Spleen (tissue), 11 donors: ENCODE data around the gene SAFB2. TPM values are rescaled to one million over a fixed set of nuclear protein-coding genes. Genes with fewer than 3 reads are reported as not detected.

ENCODE experiments used
- DNase-seq: peaks from one replicate; pipeline ENCODE4 v3.0.0-alpha.2; 2020
- H3K27ac ChIP-seq, 8 donors: fragments of 200-600 bp; sonication (generic) in 7 of 8; 1 replicate in 4 of 8; 2 replicates in 4 of 8; pipeline versions ENCODE4 v1.5.0 to v1.8.0; 2016 to 2021; ENCODE audit warnings: inconsistent platforms in 4 of 8, mild to moderate bottlenecking in 4 of 8, moderate library complexity in 1 of 8
- H3K27me3 ChIP-seq, 7 donors: fragments of 200-600 bp; sonication (generic) in 6 of 7; replicated peaks in 1 of 7; 1 replicate in 4 of 7; 2 replicates in 3 of 7; pipeline versions ENCODE4 v1.5.0 to v1.8.0; 2016 to 2021; ENCODE audit warnings: inconsistent platforms in 3 of 7, mild to moderate bottlenecking in 1 of 7
- H3K36me3 ChIP-seq, 6 donors: fragments of 200-600 bp; sonication (generic) in 5 of 6; 1 replicate in 4 of 6; 2 replicates in 2 of 6; pipeline versions ENCODE4 v1.5.0 to v1.8.0; 2016 to 2021; ENCODE audit warnings: inconsistent platforms in 2 of 6
- H3K4me1 ChIP-seq, 6 donors: fragments of 200-600 bp; sonication (generic) in 5 of 6; 1 replicate in 3 of 6; 2 replicates in 3 of 6; pipeline versions ENCODE4 v1.5.0 to v1.8.0; 2016 to 2021; ENCODE audit warnings: inconsistent platforms in 3 of 6
- H3K4me3 ChIP-seq, 8 donors: fragments of 200-600 bp; sonication (generic) in 7 of 8; 1 replicate in 4 of 8; 2 replicates in 4 of 8; pipeline versions ENCODE4 v1.5.0 to v1.8.0; 2016 to 2021; ENCODE audit warnings: inconsistent platforms in 4 of 8, mild to moderate bottlenecking in 4 of 8, moderate library complexity in 2 of 8
- H3K9me3 ChIP-seq, 8 donors: fragments of 200-600 bp; sonication (generic) in 7 of 8; 1 replicate in 4 of 8; 2 replicates in 4 of 8; pipeline versions ENCODE4 v1.5.0 to v1.8.0; 2016 to 2021; ENCODE audit warnings: inconsistent platforms in 4 of 8
- CTCF ChIP-seq, 11 experiments: fragments of 200-600 bp in 7 of 11; fragments of 450-650 bp in 4 of 11; sonication (generic) in 4 of 11; IDR thresholded peaks in 8 of 11; conservative IDR thresholded peaks in 3 of 11; 1 replicate in 7 of 11; 2 replicates in 4 of 11; pipeline versions ENCODE4 v1.4.0 to v1.8.0; 2016 to 2021; ENCODE audit warnings: antibody characterized with exemption in 11 of 11, inconsistent platforms in 4 of 11, mild to moderate bottlenecking in 1 of 11
- POLR2A ChIP-seq, 3 donors: fragments of 450-650 bp; IDR thresholded peaks; one replicate each; pipeline ENCODE4 v1.5.1; 2017; ENCODE audit warnings: antibody characterized with exemption in 3 of 3, mild to moderate bottlenecking in 1 of 3
- POLR2AphosphoS5 ChIP-seq, 3 donors: sonication (generic); formaldehyde crosslinking; IDR thresholded peaks; one replicate each; pipeline ENCODE4 v1.5.1; 2017; ENCODE audit warnings: antibody characterized with exemption in 3 of 3
- WGBS, 5 donors: extraction: QIAGEN DNeasy Blood & Tissue Kit in 3 of 5; methylation state at CpG; one replicate each; pipeline versions ENCODE4 v1.1.5 to v1.1.7; 2013 to 2018; 5-methylcytosine and 5-hydroxymethylcytosine counted together
- intact Hi-C: fragments of 100-400 bp; cut with DNase I; formaldehyde crosslinking; loops from one replicate; pipeline ENCODE4 v1.15.0; 2023; ENCODE audit warnings: low total_unique reads
- polyA plus RNA-seq, 3 donors: library from polyadenylated mRNA; stranded (reverse); fragments of 200-250 nt; gene quantifications; one replicate each; pipeline ENCODE4 v1.2.1, GENCODE V29; 2013
- total RNA-seq, 7 donors: library from RNA; depleted of rRNA in 3 of 7; stranded (reverse); fragments of >200 nt in 3 of 7; fragmentation: NEBNext Ultra II Directional in 4 of 7; extraction: Animal tissue kit (Norgen Biotek cat#: 25700) in 4 of 7; gene quantifications; one replicate each; pipeline versions ENCODE4 v1.1.0 to v1.2.1, GENCODE V29; 2016 to 2021
- donor health status: healthy with polysubstance abuse.
- donor health status: DM: no; HTN: no; CAD: no; lungs with moderate emphysema.
- donor health status: DM: no; HTN: no; CAD: no.
- donor health status: Bipolar disorder and iron deficiency.
- donor health status: healthy.
- donor health status: DM: no; HTN: no; CAD: no.
- donor health status: DM: yes; HTN: yes; CAD: no.

Gene SAFB2
- total and polyA plus RNA-seq, 10 donors: 34.8 to 146 (median 110) TPM

- TF ChIP-seq POLR2AphosphoS5 (IDR thresholded peaks at IDR 0.05): no peak
- TF ChIP-seq CTCF (IDR thresholded peaks at IDR 0.05 in 8 of 11, conservative IDR thresholded peaks at IDR 0.05 in 3 of 11): no peak
- no peak for TF ChIP-seq POLR2A (IDR thresholded peaks at IDR 0.05)
Observed at GRCh38 chr19:5637971-5638370, 15.4 kb upstream of the SAFB2 start.

GRCh38 chr19:5635427-5635826 lies 12.9 kb upstream of the SAFB2 start:
- Histone ChIP-seq H3K36me3 (peaks cover 0 to 71% (median 0%) of the 10 kb centered on the region in 6 donors), H3K27me3 (no peaks in the 10 kb centered on the region), H3K27ac (peak overlapping the region in 1 of 8 donors; percentile 0), H3K4me1 (peaks cover 24 to 89% (median 58%) of the 10 kb centered on the region in 6 donors), H3K9me3 (no peaks in the 10 kb centered on the region), H3K4me3 (no peak overlapping the region)
- intact Hi-C loops: no loop called here
- TF ChIP-seq CTCF (IDR thresholded peaks at IDR 0.05 in 8 of 11, conservative IDR thresholded peaks at IDR 0.05 in 3 of 11) (no peak), POLR2A (IDR thresholded peaks at IDR 0.05) (no peak), POLR2AphosphoS5 (IDR thresholded peaks at IDR 0.05) (no peak)
- 75 to 85% (median 83%) methylated on average over 6 of the region's 6 CpGs for WGBS, 5 donors
- DNase-seq: peak; percentile 10

More at GRCh38 chr19:5637971-5638370, 15.4 kb upstream of the SAFB2 start:
- 54 to 83% (median 74%) methylated on average over 1 of the region's 1 CpG for WGBS, 5 donors
- DNase-seq: no peak
- intact Hi-C loops: no loop called here
- H3K27me3 ChIP-seq: no peaks in the 10 kb centered on the region
- no peak overlapping the region for H3K4me3 ChIP-seq
- H3K9me3 ChIP-seq: no peaks in the 10 kb centered on the region
- H3K4me1 ChIP-seq: peaks cover 10 to 89% (median 47%) of the 10 kb centered on the region in 6 donors
- H3K36me3 ChIP-seq: peaks cover 0 to 69% (median 19%) of the 10 kb centered on the region in 6 donors
- H3K27ac ChIP-seq: peak overlapping the region in 2 of 8 donors; percentile 26 to 33

GRCh38 chr19:5632657-5633056 lies 10.1 kb upstream of the SAFB2 start:
- Histone ChIP-seq H3K9me3 (no peaks in the 10 kb centered on the region), H3K36me3 (peaks cover 0 to 90% (median 9%) of the 10 kb centered on the region in 6 donors), H3K4me1 (peaks cover 34 to 100% (median 75%) of the 10 kb centered on the region in 6 donors), H3K4me3 (no peak overlapping the region), H3K27me3 (no peaks in the 10 kb centered on the region), H3K27ac (peak overlapping the region in 3 of 8 donors; percentile 51 to 62 (median 51))
- 73 to 88% (median 84%) methylated on average over 5 of the region's 5 CpGs for WGBS, 5 donors
- intact Hi-C loops: no loop called here
- TF ChIP-seq POLR2A (IDR thresholded peaks at IDR 0.05): no peak
- peak; percentile 12 for DNase-seq

GRCh38 chr19:5632241-5632612 lies 9.7 kb upstream of the SAFB2 start:
- TF ChIP-seq POLR2AphosphoS5 (IDR thresholded peaks at IDR 0.05) (no peak), CTCF (IDR thresholded peaks at IDR 0.05 in 8 of 11, conservative IDR thresholded peaks at IDR 0.05 in 3 of 11) (no peak), POLR2A (IDR thresholded peaks at IDR 0.05) (no peak)
- peak overlapping the region in 1 of 8 donors; percentile 12 for H3K4me3 ChIP-seq
- WGBS, 5 donors: 53 to 78% (median 67%) methylated on average over 4 of the region's 4 CpGs
- H3K9me3 ChIP-seq: no peaks in the 10 kb centered on the region
- H3K27me3 ChIP-seq: no peaks in the 10 kb centered on the region
- peaks cover 35 to 100% (median 75%) of the 10 kb centered on the region in 6 donors for H3K4me1 ChIP-seq
- intact Hi-C loops: no loop called here
- peak overlapping the region in 3 of 8 donors; percentile 51 to 62 (median 51) for H3K27ac ChIP-seq
- peaks cover 0 to 90% (median 14%) of the 10 kb centered on the region in 6 donors for H3K36me3 ChIP-seq
- no peak for DNase-seq
